ENCODE measurements around the gene SMIM10L2A. TPM values are rescaled to one million over a fixed set of nuclear protein-coding genes. Genes with fewer than 3 reads are reported as not detected.

Gene SMIM10L2A
- total RNA-seq, 2 donors from 2014 or later: 0.14 to 0.63 TPM

GRCh38 chrX:135435139-135435922 is 13.6 kb downstream of the SMIM10L2A start:
- ATAC-seq (ENCODE audit: insufficient number of reproducible peaks, low FRiP score, low read depth): no peak
- Histone ChIP-seq H3K9me3 (no peaks in the 10 kb centered on the region), H3K27ac (no peak overlapping the region), H3K27me3 (replicated peaks; ENCODE audit: insufficient read depth) (no peaks in the 10 kb centered on the region), H3K36me3 (no peaks in the 10 kb centered on the region), H3K4me3 (no peak overlapping the region), H3K4me1 (ENCODE audit: control insufficient read depth in 1 of 2, low read depth in 2 of 2) (no peaks in the 10 kb centered on the region)
- TF ChIP-seq, protein P1, sequence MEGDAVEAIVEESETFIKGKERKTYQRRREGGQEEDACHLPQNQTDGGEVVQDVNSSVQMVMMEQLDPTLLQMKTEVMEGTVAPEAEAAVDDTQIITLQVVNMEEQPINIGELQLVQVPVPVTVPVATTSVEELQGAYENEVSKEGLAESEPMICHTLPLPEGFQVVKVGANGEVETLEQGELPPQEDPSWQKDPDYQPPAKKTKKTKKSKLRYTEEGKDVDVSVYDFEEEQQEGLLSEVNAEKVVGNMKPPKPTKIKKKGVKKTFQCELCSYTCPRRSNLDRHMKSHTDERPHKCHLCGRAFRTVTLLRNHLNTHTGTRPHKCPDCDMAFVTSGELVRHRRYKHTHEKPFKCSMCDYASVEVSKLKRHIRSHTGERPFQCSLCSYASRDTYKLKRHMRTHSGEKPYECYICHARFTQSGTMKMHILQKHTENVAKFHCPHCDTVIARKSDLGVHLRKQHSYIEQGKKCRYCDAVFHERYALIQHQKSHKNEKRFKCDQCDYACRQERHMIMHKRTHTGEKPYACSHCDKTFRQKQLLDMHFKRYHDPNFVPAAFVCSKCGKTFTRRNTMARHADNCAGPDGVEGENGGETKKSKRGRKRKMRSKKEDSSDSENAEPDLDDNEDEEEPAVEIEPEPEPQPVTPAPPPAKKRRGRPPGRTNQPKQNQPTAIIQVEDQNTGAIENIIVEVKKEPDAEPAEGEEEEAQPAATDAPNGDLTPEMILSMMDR (IDR thresholded peaks at IDR 0.05): no peak
- no peak for DNase-seq (ENCODE audit: low spot score)

GRCh38 chrX:135435933-135436332 is 14.2 kb downstream of the SMIM10L2A start:
- no peak for ATAC-seq (ENCODE audit: insufficient number of reproducible peaks, low FRiP score, low read depth)
- no peak overlapping the region for H3K4me3 ChIP-seq
- no peaks in the 10 kb centered on the region for H3K27me3 ChIP-seq (replicated peaks; ENCODE audit: insufficient read depth)
- H3K9me3 ChIP-seq: no peaks in the 10 kb centered on the region
- H3K4me1 ChIP-seq (ENCODE audit: control insufficient read depth in 1 of 2, low read depth in 2 of 2): no peaks in the 10 kb centered on the region
- no peak overlapping the region for H3K27ac ChIP-seq
- TF ChIP-seq, protein P1 (IDR thresholded peaks at IDR 0.05): no peak
- no peak for DNase-seq (ENCODE audit: low spot score)
- H3K36me3 ChIP-seq: no peaks in the 10 kb centered on the region

DNA sequence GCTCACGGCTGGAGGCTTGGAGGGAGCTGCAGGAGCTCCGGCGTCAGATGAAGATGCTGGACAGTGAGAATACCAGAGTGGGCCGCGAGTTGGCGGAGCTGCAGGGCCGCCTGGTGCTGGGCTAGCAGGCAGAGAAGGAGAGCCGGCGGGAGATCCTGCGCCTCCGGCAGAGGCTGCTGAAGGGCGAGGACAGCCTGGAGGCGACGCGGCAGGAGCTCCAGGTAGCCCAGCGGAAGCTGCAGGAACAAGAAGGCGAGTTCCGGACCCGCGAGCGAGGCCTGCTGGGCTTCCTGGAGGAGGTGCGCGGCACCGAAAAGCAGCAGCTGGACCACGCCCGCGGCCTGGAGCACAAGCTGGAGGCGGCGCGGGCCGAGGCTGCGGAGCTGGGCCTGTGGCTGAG is 14.7 kb downstream of the SMIM10L2A start:
- no peaks in the 10 kb centered on the region for H3K27me3 ChIP-seq (replicated peaks; ENCODE audit: insufficient read depth)
- ATAC-seq (ENCODE audit: insufficient number of reproducible peaks, low FRiP score, low read depth): no peak
- H3K27ac ChIP-seq: no peak overlapping the region
- TF ChIP-seq, protein P1 (IDR thresholded peaks at IDR 0.05): no peak
- H3K4me3 ChIP-seq: no peak overlapping the region
- H3K9me3 ChIP-seq: no peaks in the 10 kb centered on the region
- H3K4me1 ChIP-seq (ENCODE audit: control insufficient read depth in 1 of 2, low read depth in 2 of 2): no peaks in the 10 kb centered on the region
- no peaks in the 10 kb centered on the region for H3K36me3 ChIP-seq
- DNase-seq (ENCODE audit: low spot score): no peak

DNA sequence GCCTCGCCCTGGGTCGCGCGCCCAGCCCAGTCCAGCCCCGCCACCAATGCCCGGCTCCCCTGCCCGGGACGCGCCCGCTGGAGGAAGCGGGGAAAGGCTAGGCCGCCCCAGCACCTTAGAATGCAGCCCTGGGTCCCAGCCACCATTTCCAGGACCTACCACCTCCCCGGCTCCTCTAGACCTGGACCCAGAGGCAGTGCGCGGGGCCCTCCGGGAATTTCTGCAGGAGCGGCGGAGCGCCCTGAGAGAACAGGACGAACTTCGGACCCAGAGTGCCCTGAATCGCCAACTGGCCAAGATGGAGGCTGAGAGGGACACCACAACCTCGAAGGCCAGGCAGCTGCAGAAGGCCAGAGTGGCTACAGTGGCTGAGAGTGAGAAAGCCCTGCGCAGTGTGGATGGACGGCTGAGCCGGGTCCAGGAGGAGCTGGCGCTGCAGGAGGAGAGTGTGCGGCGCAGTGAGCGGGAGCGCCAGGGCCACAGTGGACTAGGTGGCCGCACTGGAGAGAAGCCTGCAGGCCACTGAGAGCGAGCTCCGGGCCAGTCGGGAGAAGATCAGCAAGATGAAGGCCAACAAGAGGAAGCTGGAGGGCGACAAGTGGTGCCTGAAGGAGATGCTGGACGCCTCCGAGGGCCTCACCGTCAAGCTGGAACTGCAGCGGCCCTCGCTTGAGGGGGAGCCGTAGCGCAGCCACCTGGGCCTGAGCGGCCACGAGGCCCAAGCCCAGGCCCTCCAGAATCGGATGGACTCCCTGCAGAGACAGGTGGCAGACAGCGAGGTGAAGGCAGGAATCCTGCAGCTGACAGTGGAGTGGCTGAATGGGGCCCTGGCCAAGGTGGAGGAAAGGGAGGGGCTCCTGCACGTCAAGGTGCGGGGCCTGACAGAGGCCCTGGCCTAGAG is 15.5 kb downstream of the SMIM10L2A start:
- Histone ChIP-seq H3K36me3 (no peaks in the 10 kb centered on the region), H3K4me3 (no peak overlapping the region), H3K4me1 (ENCODE audit: control insufficient read depth in 1 of 2, low read depth in 2 of 2) (no peaks in the 10 kb centered on the region), H3K9me3 (no peaks in the 10 kb centered on the region), H3K27me3 (replicated peaks; ENCODE audit: insufficient read depth) (no peaks in the 10 kb centered on the region), H3K27ac (no peak overlapping the region)
- DNase-seq (ENCODE audit: low spot score): no peak
- TF ChIP-seq, protein P1 (IDR thresholded peaks at IDR 0.05): no peak
- ATAC-seq (ENCODE audit: insufficient number of reproducible peaks, low FRiP score, low read depth): no peak
